HEK293T (cell line): ENCODE data around the gene METTL9.
"Not testable (repeated sequence)": the region's sequence is repeated elsewhere in the genome, so short reads cannot be mapped to it uniquely, and the experiment has no call there.

ENCODE experiments used
- CTCF ChIA-PET: fragments of 350-600 bp; formaldehyde crosslinking; extraction: SDS; loops from one replicate; lab custom pipeline; 2021; ENCODE audit warnings: antibody characterized with exemption, inconsistent platforms; lab: Yijun Ruan, JAX
- POLR2A ChIA-PET: fragments of 350-600 bp; formaldehyde crosslinking; extraction: SDS; loops from one replicate; lab custom pipeline; 2020; ENCODE audit warnings: antibody characterized with exemption, inconsistent platforms; lab: Yijun Ruan, JAX
- DNase-seq: peaks from one replicate; pipeline ENCODE4 v3.0.0; 2012; ENCODE audit warnings: mixed read lengths; ENCODE audit errors: extremely low spot score
- ARNT ChIP-seq: fragments of 450-650 bp; IDR thresholded peaks from 2 replicates; pipeline ENCODE4 v1.6.1; 2017; ENCODE audit warnings: mild to moderate bottlenecking
- BHLHE40 ChIP-seq: fragments of 450-650 bp; IDR thresholded peaks from 2 replicates; pipeline ENCODE4 v1.6.1; 2016; ENCODE audit warnings: mild to moderate bottlenecking, moderate library complexity, borderline replicate concordance
- CTBP1 ChIP-seq: fragments of 450-650 bp; IDR thresholded peaks from 2 replicates; pipeline ENCODE4 v1.6.1; 2016; ENCODE audit warnings: borderline replicate concordance
- ELF4 ChIP-seq: fragments of 450-650 bp; IDR thresholded peaks from 2 replicates; pipeline ENCODE4 v1.6.1; 2017; ENCODE audit warnings: antibody characterized with exemption
- FOXA1 ChIP-seq: fragments of 450-650 bp; IDR thresholded peaks from 2 replicates; pipeline ENCODE4 v1.6.1; 2016; ENCODE audit warnings: mild to moderate bottlenecking
- FOXK2 ChIP-seq: fragments of 450-650 bp; IDR thresholded peaks from 2 replicates; pipeline ENCODE4 v1.6.1; 2016; ENCODE audit warnings: mild to moderate bottlenecking
- FOXM1 ChIP-seq: fragments of 450-650 bp; IDR thresholded peaks from 2 replicates; pipeline ENCODE4 v1.6.1; 2017; ENCODE audit warnings: mild to moderate bottlenecking, borderline replicate concordance
- HDGF ChIP-seq: fragments of 450-650 bp; IDR thresholded peaks from 2 replicates; pipeline ENCODE4 v1.6.1; 2017; ENCODE audit warnings: antibody characterized with exemption, borderline replicate concordance
- L3MBTL2 ChIP-seq: fragments of 450-650 bp; conservative IDR thresholded peaks from 2 replicates; pipeline ENCODE4 v1.6.1; 2016; ENCODE audit warnings: mild to moderate bottlenecking
- LEF1 ChIP-seq: fragments of 450-650 bp; IDR thresholded peaks from 2 replicates; pipeline ENCODE4 v1.6.1; 2017; ENCODE audit warnings: mild to moderate bottlenecking, borderline replicate concordance
- NFRKB ChIP-seq: fragments of 450-650 bp; IDR thresholded peaks from 2 replicates; pipeline ENCODE4 v1.6.1; 2016; ENCODE audit warnings: mild to moderate bottlenecking, moderate library complexity
- PKNOX1 ChIP-seq: fragments of 450-650 bp; IDR thresholded peaks from 2 replicates; pipeline ENCODE4 v1.6.1; 2016
- SP1 ChIP-seq: fragments of 450-650 bp; IDR thresholded peaks from 2 replicates; pipeline ENCODE4 v1.6.1; 2017
- SUZ12 ChIP-seq: fragments of 450-650 bp; IDR thresholded peaks from 2 replicates; pipeline ENCODE4 v1.6.1; 2016; ENCODE audit warnings: mild to moderate bottlenecking
- TARDBP ChIP-seq: fragments of 450-650 bp; IDR thresholded peaks from 2 replicates; pipeline ENCODE4 v1.6.1; 2016
- ZNF384 ChIP-seq: fragments of 450-650 bp; IDR thresholded peaks from 2 replicates; pipeline ENCODE4 v1.6.1; 2016

The METTL9 gene

GRCh38 chr16:21628772-21629171 is 29.4 kb downstream of the METTL9 start:
- CTCF ChIA-PET = no interaction called here
- DNase-seq = no peak
- TF ChIP-seq FOXK2 (no peak), ZNF384 (no peak), LEF1 (no peak), HDGF (no peak), FOXA1 (no peak), PKNOX1 (no peak), SP1 (no peak), CTBP1 (no peak), NFRKB (no peak), TARDBP (no peak), SUZ12 (no peak), L3MBTL2 (no peak), BHLHE40 (no peak), ARNT (no peak)
- POLR2A ChIA-PET = no interaction called here

- DNase-seq, POLR2A ChIA-PET, CTCF ChIA-PET: not testable (repeated sequence)
Observed at GRCh38 chr16:21629616-21630539, 30.5 kb downstream of the METTL9 start.

- DNase-seq, POLR2A ChIA-PET, CTCF ChIA-PET: not testable (repeated sequence)
Observed at GRCh38 chr16:21630866-21631265, 31.5 kb downstream of the METTL9 start.

- POLR2A ChIA-PET, DNase-seq, CTCF ChIA-PET: not testable (repeated sequence)
Observed at GRCh38 chr16:21631376-21631775, 32.0 kb downstream of the METTL9 start.

- POLR2A ChIA-PET, DNase-seq, CTCF ChIA-PET: not testable (repeated sequence)
Observed at GRCh38 chr16:21631951-21632575, 32.7 kb downstream of the METTL9 start.

GRCh38 chr16:21634216-21634615 is 34.8 kb downstream of the METTL9 start:
- POLR2A ChIA-PET = no interaction called here
- TF ChIP-seq NFRKB (no peak), ARNT (no peak), SP1 (no peak), FOXA1 (no peak), PKNOX1 (no peak), LEF1 (no peak), ZNF384 (no peak), SUZ12 (no peak), BHLHE40 (no peak), HDGF (no peak), FOXM1 (no peak), TARDBP (no peak), ELF4 (no peak), L3MBTL2 (no peak), CTBP1 (no peak), FOXK2 (no peak)
- CTCF ChIA-PET = no interaction called here
- DNase-seq = no peak

GRCh38 chr16:21635694-21636093 is 36.3 kb downstream of the METTL9 start:
- CTCF ChIA-PET, DNase-seq, POLR2A ChIA-PET: not testable (repeated sequence)
